ENCODE measurements around the gene NT5E. TPM values are rescaled to one million over a fixed set of nuclear protein-coding genes. Genes with fewer than 3 reads are reported as not detected.
"Not testable (repeated sequence)": the region's sequence is repeated elsewhere in the genome, so short reads cannot be mapped to it uniquely, and the experiment has no call there.

NT5E gene
- total and polyA plus RNA-seq, 4 donors: 13.5 to 51.5 (median 34.1) TPM

DNA sequence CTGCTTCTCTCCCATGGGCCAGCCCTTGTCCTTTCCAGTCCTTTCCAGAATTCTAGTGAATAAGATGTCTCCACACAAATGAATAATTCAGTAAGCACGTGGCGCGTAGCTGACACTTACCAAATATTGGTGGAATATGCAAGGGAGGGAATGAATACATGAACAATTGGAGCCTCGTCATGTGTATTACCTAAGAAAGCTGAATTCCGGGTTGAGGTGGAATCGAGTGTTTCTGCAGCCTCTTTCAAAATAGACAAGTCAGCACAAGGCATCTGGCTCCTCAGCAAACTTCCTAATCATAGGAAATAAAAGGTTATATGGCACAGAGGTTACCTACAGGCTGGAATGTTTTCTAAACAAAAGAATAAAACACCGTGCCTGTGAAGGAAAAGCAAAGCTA is 47.0 kb upstream of the NT5E start (continued):
- TF ChIP-seq, protein P1, sequence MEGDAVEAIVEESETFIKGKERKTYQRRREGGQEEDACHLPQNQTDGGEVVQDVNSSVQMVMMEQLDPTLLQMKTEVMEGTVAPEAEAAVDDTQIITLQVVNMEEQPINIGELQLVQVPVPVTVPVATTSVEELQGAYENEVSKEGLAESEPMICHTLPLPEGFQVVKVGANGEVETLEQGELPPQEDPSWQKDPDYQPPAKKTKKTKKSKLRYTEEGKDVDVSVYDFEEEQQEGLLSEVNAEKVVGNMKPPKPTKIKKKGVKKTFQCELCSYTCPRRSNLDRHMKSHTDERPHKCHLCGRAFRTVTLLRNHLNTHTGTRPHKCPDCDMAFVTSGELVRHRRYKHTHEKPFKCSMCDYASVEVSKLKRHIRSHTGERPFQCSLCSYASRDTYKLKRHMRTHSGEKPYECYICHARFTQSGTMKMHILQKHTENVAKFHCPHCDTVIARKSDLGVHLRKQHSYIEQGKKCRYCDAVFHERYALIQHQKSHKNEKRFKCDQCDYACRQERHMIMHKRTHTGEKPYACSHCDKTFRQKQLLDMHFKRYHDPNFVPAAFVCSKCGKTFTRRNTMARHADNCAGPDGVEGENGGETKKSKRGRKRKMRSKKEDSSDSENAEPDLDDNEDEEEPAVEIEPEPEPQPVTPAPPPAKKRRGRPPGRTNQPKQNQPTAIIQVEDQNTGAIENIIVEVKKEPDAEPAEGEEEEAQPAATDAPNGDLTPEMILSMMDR (IDR thresholded peaks at IDR 0.05; ENCODE audit: low read depth, low read length, missing input control): no peak
- no peak for TF ChIP-seq SP1 (IDR thresholded peaks at IDR 0.05)
- TF ChIP-seq, protein P2, sequence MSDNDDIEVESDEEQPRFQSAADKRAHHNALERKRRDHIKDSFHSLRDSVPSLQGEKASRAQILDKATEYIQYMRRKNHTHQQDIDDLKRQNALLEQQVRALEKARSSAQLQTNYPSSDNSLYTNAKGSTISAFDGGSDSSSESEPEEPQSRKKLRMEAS (IDR thresholded peaks at IDR 0.05): no peak
- TF ChIP-seq, protein P3, sequence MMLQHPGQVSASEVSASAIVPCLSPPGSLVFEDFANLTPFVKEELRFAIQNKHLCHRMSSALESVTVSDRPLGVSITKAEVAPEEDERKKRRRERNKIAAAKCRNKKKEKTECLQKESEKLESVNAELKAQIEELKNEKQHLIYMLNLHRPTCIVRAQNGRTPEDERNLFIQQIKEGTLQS (IDR thresholded peaks at IDR 0.05): no peak
- TF ChIP-seq NR2F2 (IDR thresholded peaks at IDR 0.05): no peak
- no peak for TF ChIP-seq HNF4G (IDR thresholded peaks at IDR 0.05)
- no peak for TF ChIP-seq FOXA2 (IDR thresholded peaks at IDR 0.05)
- no peak for TF ChIP-seq GABPA (IDR thresholded peaks at IDR 0.05 in 1 of 2, conservative IDR thresholded peaks at IDR 0.05 in 1 of 2)
- TF ChIP-seq TAF1 (conservative IDR thresholded peaks at IDR 0.05): no peak

DNA sequence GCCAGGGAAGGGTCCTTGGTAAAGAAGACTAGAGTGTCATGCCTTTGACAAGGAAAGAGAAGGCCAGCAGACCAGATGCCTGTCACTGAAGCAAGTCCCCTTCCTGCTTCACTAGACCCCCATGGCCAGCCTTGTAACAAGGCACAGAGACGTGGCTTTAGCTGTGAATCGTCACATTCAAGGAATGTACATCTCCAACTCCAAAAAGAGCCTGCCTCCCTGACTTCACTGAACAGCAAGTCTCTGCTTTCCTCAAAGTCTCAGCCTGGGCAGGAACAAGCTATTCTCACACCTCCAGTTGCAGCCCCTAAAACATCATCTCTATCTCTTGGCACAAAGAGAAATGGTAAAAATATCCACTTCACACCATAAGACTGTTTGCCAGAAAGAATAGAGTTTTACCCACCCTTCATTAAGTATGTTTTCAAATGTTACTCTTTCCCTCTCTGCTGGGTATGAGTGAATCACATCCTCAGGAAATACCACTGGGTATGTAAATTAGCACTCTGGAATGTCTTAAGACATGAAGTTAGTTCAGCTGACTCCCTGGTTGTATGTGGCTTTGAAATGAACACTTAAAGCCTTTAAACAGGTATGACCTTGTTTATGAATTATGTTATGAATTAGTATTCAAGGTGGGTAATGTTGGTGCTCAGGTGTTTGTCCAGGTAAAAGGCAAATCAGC is 46.4 kb upstream of the NT5E start:
- Histone ChIP-seq H3K9ac (ENCODE audit: low read depth in 1 of 2, low read length in 2 of 2) (no peak overlapping the region), H3K27me3 (ENCODE audit: control insufficient read depth in 4 of 4, insufficient read depth in 4 of 4, low read length in 3 of 4) (no peaks in the 10 kb centered on the region), H3K4me1 (ENCODE audit: control insufficient read depth in 4 of 4, insufficient read depth in 4 of 4, low read length in 3 of 4) (peaks cover 4 to 26% (median 24%) of the 10 kb centered on the region in 4 donors), H3K27ac (ENCODE audit: low read depth in 1 of 2, low read length in 2 of 2) (peak overlapping the region in 1 of 2 donors; percentile 8), H3K4me3 (ENCODE audit: low read depth in 1 of 3, low read length in 3 of 3) (no peak overlapping the region), H3K36me3 (ENCODE audit: control insufficient read depth in 4 of 4, insufficient read depth in 3 of 4, low read depth in 1 of 4, low read length in 3 of 4) (no peaks in the 10 kb centered on the region), H3K9me3 (ENCODE audit: control insufficient read depth in 4 of 4, low read length in 3 of 4) (no peaks in the 10 kb centered on the region)
- TF ChIP-seq FOXA1 (IDR thresholded peaks at IDR 0.05) (no peak), TAF1 (conservative IDR thresholded peaks at IDR 0.05) (no peak), EGR1 (IDR thresholded peaks at IDR 0.05; ENCODE audit: low read depth in 2 of 2) (no peak), GABPA (IDR thresholded peaks at IDR 0.05 in 1 of 2, conservative IDR thresholded peaks at IDR 0.05 in 1 of 2) (no peak)
- TF ChIP-seq, protein P2 (IDR thresholded peaks at IDR 0.05): no peak
- TF ChIP-seq, protein P3 (IDR thresholded peaks at IDR 0.05): no peak
- TF ChIP-seq, protein P1 (IDR thresholded peaks at IDR 0.05; ENCODE audit: low read depth, low read length, missing input control): no peak
- WGBS: 79% methylated on average over 2 of the region's 2 CpGs
- DNase-seq (ENCODE audit: low spot score): no peak

DNA sequence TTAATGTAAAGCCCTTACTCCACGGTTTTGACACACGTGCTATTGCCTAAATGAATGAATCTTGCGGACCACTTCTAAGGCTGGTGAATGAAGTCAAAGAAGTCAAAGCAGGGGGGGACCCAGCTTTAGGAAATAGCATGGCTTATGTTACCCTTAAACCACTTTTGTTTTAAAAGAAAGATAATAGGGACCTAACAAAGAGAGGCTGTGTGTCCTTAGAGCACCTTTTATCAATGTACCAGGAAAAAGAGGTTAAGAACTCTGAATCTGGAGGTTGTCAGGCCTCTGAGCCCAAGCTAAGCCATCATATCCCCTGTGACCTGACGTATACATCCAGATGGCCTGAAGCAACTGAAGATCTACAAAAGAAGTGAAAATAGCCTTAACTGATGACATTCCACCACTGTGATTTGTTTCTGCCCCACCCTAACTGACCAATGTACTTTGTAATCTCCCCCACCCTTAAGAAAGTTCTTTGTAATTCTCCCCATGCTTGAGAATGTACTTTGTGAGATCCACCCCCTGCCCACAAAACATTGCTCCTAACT is 45.8 kb upstream of the NT5E start:
- H3K27ac ChIP-seq (ENCODE audit: low read depth in 1 of 2, low read length in 2 of 2): peak overlapping the region in 1 of 2 donors; percentile 8
- not testable (repeated sequence) for DNase-seq (ENCODE audit: low spot score); H3K9ac ChIP-seq (ENCODE audit: low read depth in 1 of 2, low read length in 2 of 2); H3K9me3 ChIP-seq (ENCODE audit: control insufficient read depth in 4 of 4, low read length in 3 of 4); H3K27me3 ChIP-seq (ENCODE audit: control insufficient read depth in 4 of 4, insufficient read depth in 4 of 4, low read length in 3 of 4); H3K36me3 ChIP-seq (ENCODE audit: control insufficient read depth in 4 of 4, insufficient read depth in 3 of 4, low read depth in 1 of 4, low read length in 3 of 4); H3K4me3 ChIP-seq (ENCODE audit: low read depth in 1 of 3, low read length in 3 of 3)
- H3K4me1 ChIP-seq (ENCODE audit: control insufficient read depth in 4 of 4, insufficient read depth in 4 of 4, low read length in 3 of 4): peaks cover 4 to 26% (median 24%) of the 10 kb centered on the region in 4 donors
- 89% methylated on average over 4 of the region's 4 CpGs for WGBS
